SU-DHL-6 (cell line): Measurements from ENCODE around the gene XIRP2.

ENCODE experiments used
- CTCF ChIP-seq: fragments of 200-600 bp; sonication (generic); IDR thresholded peaks from one replicate; pipeline ENCODE4 v1.5.1; 2017; ENCODE audit warnings: antibody characterized with exemption, mild to moderate bottlenecking, low read length, moderate library complexity; ENCODE audit not compliant: insufficient read depth, poor library complexity, severe bottlenecking
- EZH2phosphoT487 ChIP-seq: fragments of 200-600 bp; sonication (generic), shearing (Covaris generic); conservative IDR thresholded peaks from 2 replicates; pipeline ENCODE4 v1.6.1; 2018; ENCODE audit warnings: mild to moderate bottlenecking, antibody characterized with exemption, low read length, moderate library complexity, mixed read lengths

GRCh38 chr2:167297292-167297691 is 409.0 kb downstream of the XIRP2 start:
- TF ChIP-seq CTCF (no peak), EZH2phosphoT487 (no peak)
